ENCODE measurements around the gene SLC2A1.

Gene SLC2A1

GRCh38 chr1:42877380-42877779 lies 81.3 kb downstream of the SLC2A1 start:
- H3K4me1 ChIP-seq (ENCODE audit: control insufficient read depth, insufficient read depth, low read length): peaks cover 5% of the 10 kb centered on the region; the same call in 1 of the 2 replicates
- H3K4me3 ChIP-seq (ENCODE audit: low read depth, low read length): no peak overlapping the region
- H3K27me3 ChIP-seq (ENCODE audit: control insufficient read depth, insufficient read depth, low read length): no peaks in the 10 kb centered on the region
- no peak overlapping the region for H3K9ac ChIP-seq (ENCODE audit: low read length)
- no peak overlapping the region for H3K27ac ChIP-seq (ENCODE audit: low read depth, low read length)
- H3K36me3 ChIP-seq (ENCODE audit: control insufficient read depth, insufficient read depth, low read length): no peaks in the 10 kb centered on the region
- peaks cover 12% of the 10 kb centered on the region for H3K9me3 ChIP-seq (ENCODE audit: control insufficient read depth, insufficient read depth, low read depth, low read length)

- H3K36me3 ChIP-seq (ENCODE audit: control insufficient read depth, insufficient read depth, low read length): no peaks in the 10 kb centered on the region
- H3K4me3 ChIP-seq (ENCODE audit: low read depth, low read length): no peak overlapping the region
- no peaks in the 10 kb centered on the region for H3K27me3 ChIP-seq (ENCODE audit: control insufficient read depth, insufficient read depth, low read length)
- H3K9ac ChIP-seq (ENCODE audit: low read length): no peak overlapping the region
- peaks cover 12% of the 10 kb centered on the region for H3K9me3 ChIP-seq (ENCODE audit: control insufficient read depth, insufficient read depth, low read depth, low read length)
- H3K4me1 ChIP-seq (ENCODE audit: control insufficient read depth, insufficient read depth, low read length): peaks cover 5% of the 10 kb centered on the region; the same call in 1 of the 2 replicates
- no peak overlapping the region for H3K27ac ChIP-seq (ENCODE audit: low read depth, low read length)
Measured at GRCh38 chr1:42876009-42876408, 82.7 kb downstream of the SLC2A1 start.
